Skin of body (tissue), 2 donors: Measurements from ENCODE around the gene RBM18. TPM values are rescaled to one million over a fixed set of nuclear protein-coding genes. Genes with fewer than 3 reads are reported as not detected.
A peak's percentile ranks its signal among the peaks of the same experiment; 100 is the strongest.

Experiments
- DNase-seq: peaks from one replicate; lab custom pipeline; 2025; lab: John Stamatoyannopoulos, UW
- total RNA-seq: library from RNA; depleted of rRNA; stranded (reverse); fragments of >200 nt; gene quantifications from one replicate; pipeline ENCODE4 v1.2.3, GENCODE V29; 2014

RBM18 gene
- 9.2 TPM for total RNA-seq

GRCh38 chr9:122264360-122265148 lies at the start of gene RBM18, which contains the start of gene MRRF:
Gene RBM18 (minus strand): TSS chr9:122264840. CDS start chr9:122261492, 3,348 bp downstream.
Gene MRRF (plus strand): TSS chr9:122264882. CDS start chr9:122270892, 6,010 bp downstream.
- peak; percentile 89 for DNase-seq

GRCh38 chr9:122314165-122314564 lies 49.5 kb upstream of the RBM18 start:
- DNase-seq, result no peak

GRCh38 chr9:122309861-122310260 lies 45.2 kb upstream of the RBM18 start:
- peak; percentile 33 for DNase-seq

GRCh38 chr9:122307925-122308324 lies 43.3 kb upstream of the RBM18 start:
- DNase-seq, result peak; percentile 14

- no peak for DNase-seq
These were observed 42.4 kb upstream of the RBM18 start for GRCh38 chr9:122307061-122307460.

- DNase-seq, result no peak
These were observed 37.8 kb upstream of the RBM18 start for GRCh38 chr9:122302237-122303093.

GRCh38 chr9:122297512-122297911 lies 32.9 kb upstream of the RBM18 start:
- no peak for DNase-seq

GRCh38 chr9:122294531-122294930 lies 29.9 kb upstream of the RBM18 start:
- no peak for DNase-seq

GRCh38 chr9:122291458-122291857 lies 26.8 kb upstream of the RBM18 start:
- no peak for DNase-seq

GRCh38 chr9:122287214-122287720 lies 22.6 kb upstream of the RBM18 start:
- DNase-seq, result no peak

GRCh38 chr9:122286764-122287163 lies 22.1 kb upstream of the RBM18 start:
- DNase-seq, result no peak

- no peak for DNase-seq
These were observed 16.7 kb upstream of the RBM18 start for GRCh38 chr9:122281368-122281767.

GRCh38 chr9:122277285-122277897 lies 12.8 kb upstream of the RBM18 start:
- no peak for DNase-seq

- no peak for DNase-seq
These were observed 11.5 kb upstream of the RBM18 start for GRCh38 chr9:122276096-122276495.

GRCh38 chr9:122274055-122274454 lies 9.4 kb upstream of the RBM18 start:
- DNase-seq, result no peak

GRCh38 chr9:122268041-122268814 lies 3.6 kb upstream of the RBM18 start:
- no peak for DNase-seq

- no peak for DNase-seq
These were observed 692 bp upstream of the RBM18 start for GRCh38 chr9:122265149-122265915.

- DNase-seq, result no peak
These were observed 816 bp downstream of the RBM18 start for GRCh38 chr9:122263699-122264349.

- no peak for DNase-seq
These were observed 2.6 kb downstream of the RBM18 start for GRCh38 chr9:122262073-122262472.

- DNase-seq, result no peak
These were observed 3.2 kb downstream of the RBM18 start for GRCh38 chr9:122261469-122261881.
